OCI-LY1 (cell line): ENCODE data around the gene MAPK8IP1.

ENCODE experiments used
- H2AFZ ChIP-seq: fragments of 200-600 bp; sonication (generic), shearing (Covaris generic); 2 replicates; pipeline ENCODE4 v1.6.0; 2014; ENCODE audit warnings: antibody characterized with exemption, mild to moderate bottlenecking, low read length
- H3F3A ChIP-seq: fragments of 200-600 bp; sonication (generic), shearing (Covaris generic); 2 replicates; pipeline ENCODE4 v1.6.0; 2014; ENCODE audit warnings: mild to moderate bottlenecking, antibody characterized with exemption, low read length, moderate library complexity; ENCODE audit not compliant: insufficient read depth
- H3K27ac ChIP-seq: fragments of 200-600 bp; sonication (generic); 2 replicates; pipeline ENCODE4 v1.5.1; 2014; ENCODE audit warnings: low read length, mixed run types, mild to moderate bottlenecking, low read depth; ENCODE audit not compliant: poor library complexity, severe bottlenecking
- H3K27me3 ChIP-seq: fragments of 200-600 bp; sonication (generic); 2 replicates; pipeline ENCODE4 v1.6.0; 2014; ENCODE audit warnings: antibody characterized with exemption, mild to moderate bottlenecking, low read length, moderate library complexity; ENCODE audit not compliant: insufficient read depth
- H3K36me3 ChIP-seq: fragments of 200-600 bp; sonication (generic); 2 replicates; pipeline ENCODE4 v1.6.1; 2014; ENCODE audit warnings: mild to moderate bottlenecking, antibody characterized with exemption, low read length, moderate library complexity, mixed read lengths; ENCODE audit not compliant: insufficient read depth
- H3K4me1 ChIP-seq: fragments of 200-600 bp; sonication (generic); 2 replicates; pipeline ENCODE4 v1.5.1; 2014; ENCODE audit warnings: mild to moderate bottlenecking, low read length, moderate library complexity; ENCODE audit not compliant: insufficient read depth, severe bottlenecking
- H3K4me2 ChIP-seq: fragments of 200-600 bp; sonication (generic), shearing (Covaris generic); 2 replicates; pipeline ENCODE4 v1.6.1; 2014; ENCODE audit warnings: low read length
- H3K4me3 ChIP-seq: fragments of 200-600 bp; sonication (generic); 2 replicates; pipeline ENCODE4 v1.5.1; 2014; ENCODE audit warnings: low read length, low read depth, mild to moderate bottlenecking, mixed read lengths; ENCODE audit not compliant: poor library complexity, severe bottlenecking
- H3K79me2 ChIP-seq: fragments of 200-600 bp; shearing (Covaris generic); 2 replicates; pipeline ENCODE4 v1.6.1; 2016; ENCODE audit warnings: mixed run types, low read length, mixed read lengths; ENCODE audit not compliant: insufficient read depth
- H3K9ac ChIP-seq: fragments of 200-600 bp; sonication (generic), shearing (Covaris generic); 2 replicates; pipeline ENCODE4 v1.6.1; 2014; ENCODE audit warnings: mild to moderate bottlenecking, low read length, mixed read lengths
- H3K9me2 ChIP-seq: fragments of 200-600 bp; sonication (generic), shearing (Covaris generic); 2 replicates; pipeline ENCODE4 v1.6.1; 2014; ENCODE audit warnings: low read depth, mild to moderate bottlenecking, low read length, mixed read lengths
- H3K9me3 ChIP-seq: fragments of 200-600 bp; shearing (Covaris generic); 2 replicates; pipeline ENCODE4 v1.6.1; 2014; ENCODE audit warnings: low read length, mixed read lengths
- H4K20me1 ChIP-seq: fragments of 200-600 bp; sonication (generic), shearing (Covaris generic); 2 replicates; pipeline ENCODE4 v1.6.0; 2016; ENCODE audit warnings: mild to moderate bottlenecking, low read length; ENCODE audit not compliant: insufficient read depth
- CTCF ChIP-seq: fragments of 200-600 bp; sonication (generic), shearing (Covaris generic); IDR thresholded peaks from 2 replicates; pipeline ENCODE4 v1.5.1; 2017; ENCODE audit warnings: mild to moderate bottlenecking, antibody characterized with exemption, low read length, moderate library complexity, mixed read lengths
- EZH2 ChIP-seq: fragments of 200-600 bp; sonication (generic), shearing (Covaris generic); IDR thresholded peaks from 2 replicates; pipeline ENCODE4 v1.8.0; 2017; ENCODE audit warnings: borderline replicate concordance, mixed run types, mild to moderate bottlenecking, antibody characterized with exemption, low read length, moderate library complexity, mixed read lengths

MAPK8IP1 gene

DNA sequence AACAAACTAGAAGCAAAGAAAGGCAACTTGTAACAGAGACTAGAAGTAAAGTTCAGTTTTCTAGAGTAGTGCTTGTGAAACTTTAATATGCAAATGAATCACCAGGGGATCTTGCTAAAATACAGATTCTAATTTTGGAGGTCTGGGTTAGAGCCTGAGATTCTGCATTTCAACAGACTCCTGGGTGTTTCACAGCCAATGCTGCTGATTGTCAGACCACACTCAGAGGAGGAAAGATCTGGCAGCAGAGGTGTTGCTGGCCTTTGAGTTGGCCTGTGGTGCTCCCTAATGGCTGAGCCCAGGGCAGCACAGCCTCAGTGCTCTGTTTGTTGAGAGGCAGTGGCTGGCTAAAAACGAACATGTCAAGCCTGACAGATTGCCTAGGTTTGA is 32.7 kb upstream of the MAPK8IP1 start:
- no peak overlapping the region for H2AFZ ChIP-seq
- no peak overlapping the region; the same call in 1 of the 2 replicates for H3K9ac ChIP-seq
- no peaks in the 10 kb centered on the region for H3F3A ChIP-seq
- H3K79me2 ChIP-seq: peaks cover 45% of the 10 kb centered on the region
- H3K4me3 ChIP-seq: no peak overlapping the region
- no peak overlapping the region for H3K27ac ChIP-seq
- peak overlapping the region; percentile 37; the same call in 1 of the 2 replicates for H3K4me2 ChIP-seq
- H3K9me3 ChIP-seq: no peaks in the 10 kb centered on the region
- peaks cover 31% of the 10 kb centered on the region for H3K4me1 ChIP-seq
- TF ChIP-seq CTCF: no peak
- TF ChIP-seq EZH2: no peak
- no peaks in the 10 kb centered on the region for H3K9me2 ChIP-seq
- 0 out of 2 replicates have a peak, but pooled peaks cover 2% of the 10 kb centered on the region for H4K20me1 ChIP-seq
- H3K27me3 ChIP-seq: no peaks in the 10 kb centered on the region
- peaks cover 28% of the 10 kb centered on the region for H3K36me3 ChIP-seq

DNA sequence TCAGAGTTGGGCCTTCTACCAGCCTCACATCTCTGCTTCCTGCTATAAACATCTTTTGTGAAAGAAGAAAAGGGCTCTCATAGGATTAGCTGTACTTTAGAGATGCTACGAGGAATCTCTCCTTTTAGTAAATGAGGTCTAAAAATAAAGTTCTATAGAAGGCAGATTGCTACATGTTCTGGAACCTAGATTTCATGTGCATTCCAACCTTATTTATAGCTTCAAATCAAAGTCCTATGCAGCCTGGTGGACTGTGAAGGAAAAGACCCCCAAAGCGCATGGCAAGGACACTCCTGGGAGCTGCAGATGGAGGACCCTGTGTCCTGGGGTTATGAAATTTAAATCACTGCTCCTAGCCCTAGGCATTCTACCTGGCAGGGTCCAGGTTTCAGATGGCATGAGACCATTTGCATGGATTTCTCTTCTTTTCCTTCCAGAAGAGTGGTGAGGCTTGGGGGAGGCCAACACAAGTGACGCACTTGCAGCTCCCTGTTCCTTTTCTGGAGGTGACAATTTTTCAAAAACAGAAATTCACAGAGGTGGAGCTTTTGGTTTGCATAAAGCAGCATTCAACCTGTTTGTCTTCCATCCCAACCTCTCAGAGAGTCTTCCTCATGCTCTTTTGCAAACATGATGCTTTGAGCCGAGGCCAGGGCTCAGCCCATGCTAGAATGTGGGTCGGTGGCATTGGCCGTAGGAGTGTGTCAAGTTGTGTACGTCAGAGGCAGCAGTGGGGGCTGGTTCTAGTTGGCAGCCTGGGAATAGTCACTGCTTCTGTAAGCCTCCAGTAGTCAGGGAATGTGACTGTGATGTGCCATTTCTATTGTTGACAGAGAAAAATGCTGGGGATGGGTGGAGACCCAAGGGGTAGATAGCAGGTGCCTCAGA is 31.9 kb upstream of the MAPK8IP1 start:
- H3K4me2 ChIP-seq: no peak overlapping the region

GRCh38 chr11:45855308-45855707 is 30.1 kb upstream of the MAPK8IP1 start:
- H3K36me3 ChIP-seq: peaks cover 53% of the 10 kb centered on the region
- H3K27me3 ChIP-seq: no peaks in the 10 kb centered on the region
- TF ChIP-seq CTCF (no peak), EZH2 (no peak)
- no peak overlapping the region for H3K27ac ChIP-seq
- no peak overlapping the region for H3K9ac ChIP-seq
- peaks cover 30% of the 10 kb centered on the region for H3K79me2 ChIP-seq
- H3K4me2 ChIP-seq: no peak overlapping the region
- peaks cover 16% of the 10 kb centered on the region for H3K4me1 ChIP-seq
- no peaks in the 10 kb centered on the region for H3F3A ChIP-seq
- H4K20me1 ChIP-seq: no peaks in the 10 kb centered on the region
- H2AFZ ChIP-seq: no peak overlapping the region
- no peaks in the 10 kb centered on the region for H3K9me3 ChIP-seq
- no peaks in the 10 kb centered on the region for H3K9me2 ChIP-seq
- H3K4me3 ChIP-seq: no peak overlapping the region

More for the DNA sequence above, 31.9 kb upstream of the MAPK8IP1 start:
- peaks cover 36% of the 10 kb centered on the region for H3K36me3 ChIP-seq
- H2AFZ ChIP-seq: no peak overlapping the region
- H3F3A ChIP-seq: no peaks in the 10 kb centered on the region
- no peaks in the 10 kb centered on the region for H3K27me3 ChIP-seq
- H4K20me1 ChIP-seq: 0 out of 2 replicates have a peak, but pooled peaks cover 2% of the 10 kb centered on the region
- no peaks in the 10 kb centered on the region for H3K9me2 ChIP-seq
- peaks cover 40% of the 10 kb centered on the region for H3K79me2 ChIP-seq
- no peak overlapping the region for H3K9ac ChIP-seq
- no peaks in the 10 kb centered on the region for H3K9me3 ChIP-seq
- H3K4me3 ChIP-seq: no peak overlapping the region
- no peak for TF ChIP-seq CTCF
- no peak for TF ChIP-seq EZH2
- H3K27ac ChIP-seq: no peak overlapping the region
- H3K4me1 ChIP-seq: peaks cover 24% of the 10 kb centered on the region
